Measurements from ENCODE around the gene DDX56.
"Not testable (repeated sequence)": the region's sequence is repeated elsewhere in the genome, so short reads cannot be mapped to it uniquely, and the experiment has no call there.

The DDX56 gene

DNA sequence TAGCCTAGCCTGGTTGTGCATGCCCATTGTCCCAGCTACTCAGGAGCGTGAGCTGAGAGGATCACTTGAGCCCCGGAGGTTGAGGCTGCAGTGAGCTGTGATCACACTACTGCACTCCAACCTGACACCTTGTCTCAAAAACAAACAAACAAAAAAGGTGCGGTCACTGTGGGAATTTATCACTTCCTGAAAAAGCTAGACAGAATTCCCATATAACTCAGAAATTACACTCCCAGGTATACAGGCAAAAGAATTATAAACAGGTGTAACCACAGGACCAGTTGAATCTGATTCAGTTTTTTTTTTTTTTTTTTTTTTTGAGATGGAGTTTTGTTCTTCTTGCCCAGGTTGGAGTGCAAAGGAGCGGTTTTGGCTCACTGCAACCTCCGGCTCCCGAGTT lies 29.5 kb upstream of the DDX56 start:
- Mint-ChIP-seq H3K36me3 (ENCODE audit: low read depth) (peaks cover 8% of the 10 kb centered on the region), H3K4me3 (no peak overlapping the region), H3K27ac (no peak overlapping the region), H3K27me3 (ENCODE audit: low read depth, poor library complexity) (peaks cover 50% of the 10 kb centered on the region), H3K9me3 (no peaks in the 10 kb centered on the region), H3K4me1 (peaks cover 27% of the 10 kb centered on the region)
- no peak for DNase-seq
- TF ChIP-seq, protein P1, sequence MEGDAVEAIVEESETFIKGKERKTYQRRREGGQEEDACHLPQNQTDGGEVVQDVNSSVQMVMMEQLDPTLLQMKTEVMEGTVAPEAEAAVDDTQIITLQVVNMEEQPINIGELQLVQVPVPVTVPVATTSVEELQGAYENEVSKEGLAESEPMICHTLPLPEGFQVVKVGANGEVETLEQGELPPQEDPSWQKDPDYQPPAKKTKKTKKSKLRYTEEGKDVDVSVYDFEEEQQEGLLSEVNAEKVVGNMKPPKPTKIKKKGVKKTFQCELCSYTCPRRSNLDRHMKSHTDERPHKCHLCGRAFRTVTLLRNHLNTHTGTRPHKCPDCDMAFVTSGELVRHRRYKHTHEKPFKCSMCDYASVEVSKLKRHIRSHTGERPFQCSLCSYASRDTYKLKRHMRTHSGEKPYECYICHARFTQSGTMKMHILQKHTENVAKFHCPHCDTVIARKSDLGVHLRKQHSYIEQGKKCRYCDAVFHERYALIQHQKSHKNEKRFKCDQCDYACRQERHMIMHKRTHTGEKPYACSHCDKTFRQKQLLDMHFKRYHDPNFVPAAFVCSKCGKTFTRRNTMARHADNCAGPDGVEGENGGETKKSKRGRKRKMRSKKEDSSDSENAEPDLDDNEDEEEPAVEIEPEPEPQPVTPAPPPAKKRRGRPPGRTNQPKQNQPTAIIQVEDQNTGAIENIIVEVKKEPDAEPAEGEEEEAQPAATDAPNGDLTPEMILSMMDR (IDR thresholded peaks at IDR 0.05): no peak

DNA sequence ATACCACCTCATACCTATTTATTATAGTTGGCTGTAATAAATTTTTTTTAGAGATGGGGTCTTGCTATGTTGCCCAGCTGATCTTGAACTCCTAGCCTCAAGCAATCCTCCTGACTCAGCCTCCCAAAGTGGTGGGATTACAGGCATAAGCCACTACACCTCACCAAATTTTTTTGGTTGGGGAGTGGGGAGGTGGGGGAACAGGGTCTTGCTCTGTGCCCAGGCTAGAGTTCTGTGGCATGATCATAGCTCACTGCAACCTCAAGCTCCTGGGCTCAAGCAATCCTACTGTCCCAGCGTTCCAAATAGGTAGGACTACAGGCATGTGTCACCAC lies 28.8 kb upstream of the DDX56 start:
- peaks cover 21% of the 10 kb centered on the region for H3K4me1 Mint-ChIP-seq
- peaks cover 50% of the 10 kb centered on the region for H3K27me3 Mint-ChIP-seq (ENCODE audit: low read depth, poor library complexity)
- H3K9me3 Mint-ChIP-seq: no peaks in the 10 kb centered on the region
- TF ChIP-seq, protein P1 (IDR thresholded peaks at IDR 0.05): no peak
- no peak overlapping the region for H3K27ac Mint-ChIP-seq
- peaks cover 4% of the 10 kb centered on the region for H3K36me3 Mint-ChIP-seq (ENCODE audit: low read depth)
- no peak overlapping the region for H3K4me3 Mint-ChIP-seq
- no peak for DNase-seq

DNA sequence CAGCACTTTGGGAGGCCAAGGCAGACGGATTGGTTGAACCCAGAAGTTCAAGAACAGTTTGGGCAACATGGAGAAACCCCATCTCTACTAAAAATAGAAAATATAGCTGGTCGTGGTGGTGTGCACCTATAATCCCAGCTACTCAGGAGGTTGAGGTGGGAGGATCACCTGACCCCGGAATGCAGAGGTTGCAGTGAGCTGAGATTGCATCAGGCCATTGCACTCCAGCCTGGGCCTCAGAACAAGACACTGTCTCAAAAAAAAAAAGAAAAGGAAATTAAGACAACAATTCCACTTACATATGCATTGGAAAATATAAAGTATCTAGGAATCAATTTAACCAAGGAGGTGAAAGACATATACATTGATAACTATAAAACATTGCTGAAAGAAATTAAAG lies 25.5 kb upstream of the DDX56 start:
- Mint-ChIP-seq H3K27ac (no peak overlapping the region), H3K36me3 (ENCODE audit: low read depth) (no peaks in the 10 kb centered on the region), H3K9me3 (no peaks in the 10 kb centered on the region), H3K27me3 (ENCODE audit: low read depth, poor library complexity) (peaks cover 40% of the 10 kb centered on the region), H3K4me1 (no peaks in the 10 kb centered on the region), H3K4me3 (no peak overlapping the region)
- no peak for DNase-seq
- TF ChIP-seq, protein P1 (IDR thresholded peaks at IDR 0.05): no peak

DNA sequence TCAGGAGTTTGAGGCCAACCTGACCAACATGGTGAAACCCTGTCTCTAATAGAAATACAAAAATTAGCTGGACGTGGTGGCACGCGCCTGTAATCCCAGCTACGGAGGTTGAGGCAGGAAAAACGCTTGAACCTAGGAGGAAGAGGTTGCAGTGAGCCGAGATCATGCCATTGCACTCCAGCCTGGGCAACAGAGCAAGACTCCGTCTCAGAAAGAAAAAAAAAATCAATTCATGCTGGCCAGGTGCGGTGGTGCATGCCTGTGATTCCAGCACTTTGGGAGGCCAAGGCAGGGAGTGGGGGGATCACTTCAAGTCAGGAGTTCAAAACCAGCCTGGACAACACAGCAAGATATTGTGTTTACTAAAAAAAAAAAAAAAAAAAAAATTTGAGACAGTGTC lies 23.5 kb upstream of the DDX56 start:
- H3K27ac Mint-ChIP-seq; H3K36me3 Mint-ChIP-seq (ENCODE audit: low read depth); H3K9me3 Mint-ChIP-seq; DNase-seq; H3K4me3 Mint-ChIP-seq; H3K4me1 Mint-ChIP-seq: not testable (repeated sequence)
- H3K27me3 Mint-ChIP-seq (ENCODE audit: low read depth, poor library complexity): peaks cover 36% of the 10 kb centered on the region

DNA sequence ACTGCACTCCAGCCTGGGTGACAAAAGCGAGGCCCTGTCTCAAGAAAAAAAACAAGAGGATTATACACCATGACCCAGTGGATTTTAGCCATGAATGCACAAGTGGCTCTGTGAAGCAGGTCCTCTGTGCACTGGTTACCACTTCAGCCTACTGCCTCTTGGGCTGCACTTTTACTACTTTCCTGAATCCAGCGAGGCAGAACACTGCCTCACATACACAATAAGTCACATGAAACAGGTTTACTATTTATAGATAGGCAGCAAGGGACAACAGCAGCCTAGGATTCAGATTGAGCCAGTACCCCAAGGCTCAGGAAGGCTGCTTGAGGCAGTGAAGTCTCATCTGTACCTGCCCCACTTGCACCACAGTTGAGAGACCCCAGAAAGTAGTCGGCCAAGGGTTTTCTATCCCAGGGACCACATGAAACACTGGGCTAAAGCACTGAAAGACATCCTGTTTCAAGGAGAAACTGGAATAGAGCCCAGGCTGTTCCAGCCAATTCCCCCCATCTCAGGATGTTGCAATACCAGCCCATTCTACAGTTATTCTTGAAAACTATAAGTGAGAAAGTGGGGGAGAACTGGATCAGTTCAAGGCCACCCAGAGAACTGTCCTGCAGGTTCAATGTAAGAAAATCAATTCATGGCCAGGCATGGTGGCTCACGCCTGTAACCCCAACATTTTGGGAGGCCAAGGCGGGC lies 22.4 kb upstream of the DDX56 start:
- TF ChIP-seq, protein P1 (IDR thresholded peaks at IDR 0.05): no peak
- Mint-ChIP-seq H3K36me3 (ENCODE audit: low read depth) (no peaks in the 10 kb centered on the region), H3K27ac (no peak overlapping the region), H3K4me1 (no peaks in the 10 kb centered on the region), H3K27me3 (ENCODE audit: low read depth, poor library complexity) (peaks cover 25% of the 10 kb centered on the region), H3K9me3 (no peaks in the 10 kb centered on the region), H3K4me3 (no peak overlapping the region)
- no peak for DNase-seq

DNA sequence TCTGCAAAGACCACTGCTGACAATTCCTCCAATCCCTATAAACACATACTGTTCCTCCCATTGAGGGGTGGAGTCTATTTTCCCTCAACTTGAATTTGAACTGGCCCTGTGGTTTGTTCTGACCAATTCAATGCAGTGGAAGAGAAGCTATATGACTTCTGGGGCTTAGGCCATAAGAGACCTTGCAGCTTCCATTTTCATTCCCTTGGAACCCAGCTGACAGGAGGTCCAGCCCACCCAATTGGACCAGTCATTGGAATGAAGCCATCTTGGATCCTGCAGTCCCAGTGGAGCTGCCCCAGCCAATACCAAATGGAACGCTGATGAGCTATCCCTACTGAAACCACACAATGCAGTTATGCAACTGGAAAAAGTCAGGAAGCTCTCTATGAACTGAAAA lies 17.2 kb upstream of the DDX56 start:
- Mint-ChIP-seq H3K9me3 (no peaks in the 10 kb centered on the region), H3K36me3 (ENCODE audit: low read depth) (no peaks in the 10 kb centered on the region), H3K27me3 (ENCODE audit: low read depth, poor library complexity) (peaks cover 25% of the 10 kb centered on the region), H3K4me3 (no peak overlapping the region), H3K4me1 (no peaks in the 10 kb centered on the region), H3K27ac (no peak overlapping the region)
- TF ChIP-seq, protein P1 (IDR thresholded peaks at IDR 0.05): no peak
- DNase-seq: no peak
